Astrocyte of the hippocampus (primary cell): ENCODE measurements around the gene RASGRP1.

Source experiments
- DNase-seq: peaks from one replicate; pipeline ENCODE4 v3.0.0; 2011; ENCODE audit warnings: low read depth, low spot score

RASGRP1 gene

GRCh38 chr15:38506997-38507396 is 57.6 kb downstream of the RASGRP1 start:
- DNase-seq = no peak

GRCh38 chr15:38504680-38505467 is 59.7 kb downstream of the RASGRP1 start:
- peak; percentile 63 for DNase-seq

GRCh38 chr15:38503496-38503895 is 61.1 kb downstream of the RASGRP1 start:
- DNase-seq = no peak

DNA sequence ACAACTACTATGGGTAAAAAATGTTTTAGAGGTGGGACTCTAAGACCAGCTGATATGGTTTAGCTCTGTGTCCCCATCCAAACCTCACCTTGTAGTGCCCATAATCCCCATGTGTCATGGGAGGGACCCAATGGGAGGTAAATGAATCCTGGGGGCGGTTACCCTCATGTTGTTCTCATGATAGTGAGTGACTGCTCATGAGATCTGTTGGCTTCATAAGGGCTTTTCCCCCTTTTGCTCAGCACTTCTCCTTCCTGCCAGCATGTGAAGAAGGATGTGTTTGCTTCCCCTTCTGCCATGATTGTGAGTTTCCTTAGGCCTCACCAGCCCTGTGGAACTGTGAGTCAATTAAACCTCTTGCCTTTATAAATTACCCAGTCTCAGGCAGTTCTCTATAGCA is 65.0 kb downstream of the RASGRP1 start:
- no peak for DNase-seq

DNA sequence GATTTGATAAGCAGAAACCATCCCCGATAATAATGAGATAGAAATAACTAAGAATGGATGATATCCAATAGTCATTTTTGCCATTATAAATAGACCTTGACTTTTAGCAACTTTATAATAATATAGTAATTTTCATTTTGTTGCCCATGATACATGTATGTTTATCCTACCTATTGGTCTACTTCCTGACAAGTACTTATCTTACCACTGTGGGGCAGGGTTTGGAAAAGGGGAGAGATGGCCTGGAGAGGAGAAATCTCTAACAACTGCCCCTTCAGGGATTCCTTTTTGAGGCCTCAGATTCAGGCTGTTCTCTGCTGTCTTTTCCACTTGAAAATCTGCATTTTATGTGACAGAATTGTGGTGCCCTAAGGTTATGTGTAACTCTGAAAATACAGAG is 68.5 kb downstream of the RASGRP1 start:
- no peak for DNase-seq

DNA sequence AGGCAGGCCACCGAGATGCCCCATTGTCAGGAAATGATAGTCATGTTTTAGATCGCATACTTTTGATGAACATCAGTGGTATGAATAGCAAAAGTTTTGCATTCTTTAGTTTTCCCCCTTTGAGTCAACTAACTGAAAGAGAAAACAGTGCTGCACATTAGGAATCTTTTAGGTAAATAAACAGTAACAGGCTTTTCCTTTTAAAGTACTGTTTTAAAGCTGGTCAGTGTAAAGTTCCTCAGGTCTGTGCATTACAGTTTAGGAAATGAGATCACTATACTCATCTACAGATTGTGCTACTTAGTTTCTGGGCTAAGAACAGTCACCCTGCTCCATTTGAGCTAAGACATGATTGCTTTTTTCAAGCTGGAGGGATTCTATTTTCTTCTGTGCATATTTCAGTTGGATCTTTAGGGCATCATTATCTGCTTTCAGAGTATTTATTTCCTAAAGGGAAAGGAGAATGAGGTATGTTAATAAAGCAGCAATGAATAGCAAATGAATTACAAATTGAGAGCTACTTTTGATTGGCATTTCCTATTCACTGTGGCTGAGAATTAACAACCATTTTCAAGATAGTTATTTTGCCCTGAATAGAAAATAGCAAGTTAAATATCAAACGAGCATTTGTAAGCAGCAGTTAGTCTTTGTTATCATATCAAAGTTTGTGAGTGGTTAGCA is 74.2 kb downstream of the RASGRP1 start:
- DNase-seq = peak; percentile 34

DNA sequence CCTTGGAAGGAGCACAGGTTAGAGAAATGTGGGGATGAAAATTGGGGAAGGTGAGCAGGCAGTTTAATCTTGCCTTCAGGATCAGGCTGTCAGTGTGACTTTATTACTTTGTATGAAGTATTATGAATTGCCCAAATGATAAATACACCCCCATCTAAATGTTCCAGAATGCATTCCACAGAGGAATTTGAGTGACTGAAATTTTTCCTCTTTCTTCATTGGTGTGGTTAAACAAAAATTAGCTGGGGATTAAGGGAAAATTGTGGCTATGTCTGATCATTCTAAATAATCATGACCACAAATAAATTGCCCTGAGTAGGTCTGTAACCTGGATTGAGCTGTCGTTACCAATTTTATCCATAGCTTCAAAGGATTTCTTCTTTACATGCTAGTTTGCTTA is 77.2 kb downstream of the RASGRP1 start:
- no peak for DNase-seq

DNA sequence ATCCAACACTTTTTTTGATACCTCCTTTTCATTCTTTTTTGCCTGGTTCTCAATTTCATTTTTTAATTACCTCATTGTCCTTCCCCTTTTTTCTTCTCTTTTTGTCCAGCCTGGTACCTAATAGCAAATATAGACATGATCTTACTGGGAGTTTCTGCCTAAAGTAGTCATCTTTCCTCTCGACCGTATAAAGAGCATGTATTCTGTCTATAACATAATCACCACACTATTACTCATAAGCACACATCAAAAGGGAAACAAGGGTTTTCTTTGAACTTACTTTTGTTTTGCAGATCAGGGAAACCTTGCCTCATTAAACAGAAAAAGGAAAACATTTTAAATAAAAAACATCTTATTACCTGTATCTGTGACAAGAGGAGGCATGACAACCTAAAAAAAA is 77.7 kb downstream of the RASGRP1 start:
- no peak for DNase-seq

- DNase-seq = no peak
Measured at GRCh38 chr15:38482572-38482971, 82.0 kb downstream of the RASGRP1 start.

- DNase-seq = no peak
Measured at GRCh38 chr15:38481761-38482160, 82.9 kb downstream of the RASGRP1 start.

GRCh38 chr15:38481113-38481512 is 83.5 kb downstream of the RASGRP1 start:
- DNase-seq = no peak

DNA sequence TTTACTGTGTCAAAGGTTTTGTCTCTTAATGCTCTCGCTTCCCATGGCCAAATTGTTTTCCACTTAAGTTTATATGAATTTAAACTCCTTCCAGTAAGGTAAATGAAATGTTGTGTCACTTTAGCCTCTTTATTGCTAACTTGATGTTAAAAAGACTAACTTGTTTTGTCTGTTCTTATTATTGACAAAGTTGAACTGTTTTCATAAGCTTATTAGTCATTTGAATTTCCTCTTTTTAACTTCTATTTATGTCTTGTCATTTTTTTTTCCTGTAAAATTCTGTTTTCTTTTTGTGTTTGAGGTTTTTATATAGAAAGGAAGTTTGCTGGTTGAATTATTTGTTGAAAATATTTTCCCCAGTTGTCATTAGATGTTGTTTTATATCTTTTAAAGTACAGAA is 84.9 kb downstream of the RASGRP1 start:
- DNase-seq = no peak

DNA sequence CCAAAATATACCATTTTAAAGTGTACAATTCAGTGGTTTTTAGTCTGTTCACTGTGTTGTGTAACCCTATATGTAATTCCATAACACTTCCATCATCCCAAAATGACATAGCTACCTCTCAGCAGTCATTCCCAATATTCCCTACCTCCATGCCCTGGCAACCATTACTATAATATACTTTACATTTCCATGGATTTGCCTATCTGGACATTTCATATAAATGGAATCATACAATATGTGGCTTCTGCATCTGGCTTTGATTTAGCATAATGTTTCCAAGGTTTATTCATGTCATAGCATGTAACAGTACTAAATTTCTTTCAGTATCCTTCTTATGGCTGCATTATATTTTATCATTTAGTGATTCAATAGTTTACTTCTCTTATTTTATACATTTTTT is 85.3 kb downstream of the RASGRP1 start:
- DNase-seq = no peak

- DNase-seq = peak; percentile 8
Measured at GRCh38 chr15:38477637-38478036, 87.0 kb downstream of the RASGRP1 start.

- DNase-seq = no peak
Measured at GRCh38 chr15:38476120-38476519, 88.5 kb downstream of the RASGRP1 start.

- no peak for DNase-seq
Measured at GRCh38 chr15:38475361-38475760, 89.3 kb downstream of the RASGRP1 start.

DNA sequence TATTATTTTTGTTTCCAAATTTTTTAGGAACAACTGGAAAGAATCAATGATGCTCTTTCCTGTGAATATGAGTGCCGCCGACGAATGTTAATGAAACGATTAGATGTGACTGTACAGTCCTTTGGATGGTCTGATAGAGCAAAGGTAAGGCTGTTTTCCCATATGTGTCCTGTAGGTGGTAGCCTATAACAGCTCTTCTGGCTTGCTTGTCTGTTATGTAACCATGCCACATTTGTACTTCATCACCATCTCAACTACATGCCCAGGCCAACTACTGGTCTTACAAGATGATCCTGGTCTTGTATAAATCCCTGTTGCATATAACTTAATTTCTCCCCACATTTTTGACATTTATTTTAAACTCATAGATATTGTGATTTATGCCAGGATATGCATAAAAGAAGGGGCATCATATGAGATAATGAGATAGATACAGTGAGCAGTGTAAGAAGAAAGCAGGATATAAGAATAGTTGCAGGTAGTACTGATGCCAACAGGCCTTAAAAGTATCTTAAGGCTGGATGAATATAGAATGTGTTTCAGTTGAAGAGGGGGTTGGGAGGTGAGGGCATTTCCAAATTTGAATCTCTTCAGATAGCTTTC is 90.4 kb downstream of the RASGRP1 start:
- DNase-seq = peak; percentile 82

- no peak for DNase-seq
Measured at GRCh38 chr15:38471974-38472373, 92.6 kb downstream of the RASGRP1 start.

DNA sequence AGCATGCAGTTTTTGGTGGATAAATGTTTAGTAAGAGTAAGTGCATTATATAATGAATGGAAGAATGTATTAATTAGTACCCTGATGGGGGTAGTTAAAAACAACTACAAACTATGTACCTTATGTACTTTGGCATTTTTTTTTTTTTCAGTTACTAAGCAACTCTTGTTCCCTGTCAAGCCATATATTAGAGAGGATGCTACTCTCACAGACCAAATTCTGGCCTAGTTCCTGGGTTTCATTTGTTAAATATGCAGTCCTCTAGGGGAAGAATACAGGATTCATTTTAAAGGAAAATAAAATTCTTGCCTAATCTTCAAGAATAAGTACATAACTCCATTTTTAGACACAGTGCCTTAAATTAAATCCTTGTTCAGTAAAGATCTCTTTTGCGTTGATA is 93.8 kb downstream of the RASGRP1 start:
- no peak for DNase-seq

- DNase-seq = no peak
Measured at GRCh38 chr15:38464675-38465074, 99.9 kb downstream of the RASGRP1 start.

- DNase-seq = no peak
Measured at GRCh38 chr15:38463893-38464292, 100.7 kb downstream of the RASGRP1 start.

DNA sequence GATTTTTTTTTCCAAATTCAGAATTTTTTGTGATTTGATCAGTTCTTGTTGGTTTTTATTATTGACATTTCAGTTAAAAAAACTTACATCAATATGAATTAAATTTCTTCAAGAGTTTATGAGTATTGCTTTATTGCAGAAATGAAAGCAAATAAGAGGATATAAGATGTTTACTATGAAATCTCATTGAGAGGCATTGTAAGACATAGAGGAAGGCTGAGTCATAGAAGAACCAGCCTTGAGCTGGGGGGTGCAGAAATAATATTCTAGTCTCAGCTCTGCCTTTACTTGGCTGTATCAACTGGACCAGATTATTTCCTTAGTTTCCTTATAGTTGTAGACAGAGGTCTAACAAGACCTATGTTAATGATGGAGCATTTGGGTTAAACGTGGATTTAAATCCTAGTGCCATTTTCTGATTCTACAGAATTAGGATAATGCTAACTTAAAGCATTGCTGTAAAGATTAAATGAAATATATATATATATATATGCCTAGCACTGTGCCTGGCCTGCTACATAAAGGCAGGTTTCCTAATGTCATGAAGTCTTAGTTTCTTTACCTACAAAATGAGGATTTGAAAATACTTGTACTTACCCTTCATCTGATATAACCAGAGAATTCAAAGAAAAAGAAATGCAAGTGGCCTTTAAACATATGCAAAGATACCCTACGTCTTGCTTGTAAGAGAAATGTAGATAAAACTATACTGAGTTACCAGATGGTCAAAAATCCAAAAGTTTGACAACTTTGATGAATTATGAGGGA is 103.4 kb downstream of the RASGRP1 start:
- peak; percentile 23 for DNase-seq
